Natural killer cell treated with Interleukin-12 subunit alpha and Interleukin-12 subunit beta and Interleukin-15 and Interleukin-18, amount 100 ng/mL, for 72 hours (primary cell): Measurements from ENCODE around the gene ITPKB. TPM values are rescaled to one million over a fixed set of nuclear protein-coding genes. Genes with fewer than 3 reads are reported as not detected.
"Not testable (repeated sequence)": the region's sequence is repeated elsewhere in the genome, so short reads cannot be mapped to it uniquely, and the experiment has no call there.

Experiments
- ATAC-seq, 2 donors: fragments of 150-1000 bp; cut with Tn5 transposase in 1 of 2; sonication (Bioruptor Pico), chemical (Tn5 transposase) in 1 of 2; 2 replicates each; pipeline ENCODE4 v1.10.0; 2021
- DNase-seq: peaks from one replicate; pipeline ENCODE4 v3.0.0; 2022; ENCODE audit warnings: low spot score
- H3K27ac Mint-ChIP-seq, 2 donors: 1 replicate in 1 of 2; 2 replicates in 1 of 2; pipeline ENCODE4 v1.8.0; 2022; ENCODE audit warnings: mixed read lengths in 2 of 2, mild to moderate bottlenecking in 1 of 2, moderate library complexity in 1 of 2
- H3K27me3 Mint-ChIP-seq, 2 donors: 1 replicate in 1 of 2; 2 replicates in 1 of 2; pipeline ENCODE4 v1.8.0; 2022; ENCODE audit warnings: mixed read lengths in 2 of 2
- H3K36me3 Mint-ChIP-seq: one replicate; pipeline ENCODE4 v1.8.0; 2022; ENCODE audit warnings: mixed read lengths
- H3K4me1 Mint-ChIP-seq, 2 donors: 1 replicate in 1 of 2; 2 replicates in 1 of 2; pipeline ENCODE4 v1.8.0; 2022; ENCODE audit warnings: low read depth in 2 of 2, mixed read lengths in 2 of 2, mild to moderate bottlenecking in 1 of 2
- H3K4me3 Mint-ChIP-seq: one replicate; pipeline ENCODE4 v1.8.0; 2022; ENCODE audit warnings: mixed read lengths
- H3K9me3 Mint-ChIP-seq: 2 replicates; pipeline ENCODE4 v1.8.0; 2022; ENCODE audit warnings: mixed read lengths
- total RNA-seq, 2 donors: library from RNA; stranded (reverse); gene quantifications; one replicate each; pipeline ENCODE4 v1.2.3, GENCODE V29; 2022

Gene ITPKB
- total RNA-seq, 2 donors from 2014 or later = 27.2 to 35.2 TPM

DNA sequence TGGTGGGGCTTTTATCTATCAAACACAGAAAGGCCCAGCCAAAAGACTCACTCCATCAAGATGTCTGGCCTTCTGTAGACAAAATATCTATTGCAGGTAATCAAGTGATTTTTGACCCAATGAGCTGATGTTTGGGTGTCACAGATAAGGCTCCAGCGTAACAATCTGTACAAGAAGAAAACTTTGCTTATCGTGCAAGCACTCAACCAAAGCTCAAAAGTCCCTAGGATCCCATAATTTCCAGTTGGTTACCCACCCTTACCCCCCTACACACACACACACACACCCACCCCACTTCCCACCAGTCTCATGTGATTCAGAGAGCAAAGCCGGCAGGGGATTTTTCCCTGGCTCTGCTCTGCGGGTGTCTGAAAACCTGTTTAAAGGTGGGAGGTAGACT lies 5.8 kb downstream of the ITPKB start:
- H3K9me3 Mint-ChIP-seq = no peaks in the 10 kb centered on the region
- peak overlapping the region; percentile 82 for H3K4me3 Mint-ChIP-seq
- DNase-seq (no peak), ATAC-seq (no peak)
- H3K27me3 Mint-ChIP-seq = no peaks in the 10 kb centered on the region
- peak overlapping the region; percentile 51 to 88 for H3K27ac Mint-ChIP-seq
- peaks cover 58 to 64% of the 10 kb centered on the region in 2 donors for H3K4me1 Mint-ChIP-seq
- peaks cover 32% of the 10 kb centered on the region for H3K36me3 Mint-ChIP-seq

DNA sequence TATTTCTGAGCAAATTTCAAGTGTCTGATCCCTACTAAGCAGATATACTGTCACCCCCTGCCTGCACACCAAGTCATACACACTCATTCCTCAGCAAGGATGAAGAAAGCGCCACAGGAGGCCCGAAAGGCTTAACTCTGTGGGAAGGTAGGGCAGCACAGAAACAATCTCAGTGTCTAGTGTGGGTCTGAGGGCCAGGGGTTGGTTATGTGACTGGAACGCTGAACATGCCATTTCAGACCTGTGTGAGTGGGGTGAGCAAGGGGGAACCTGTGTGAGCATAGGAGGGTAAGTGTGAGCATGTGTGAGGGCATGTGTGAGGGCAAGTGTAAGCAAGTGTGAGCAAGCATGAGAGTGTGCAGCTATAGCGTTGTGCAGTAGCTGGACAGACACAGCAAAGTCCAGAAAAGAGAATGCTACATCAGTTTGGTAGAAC lies 6.2 kb downstream of the ITPKB start:
- Mint-ChIP-seq H3K27ac (peak overlapping the region; percentile 51 to 88), H3K27me3 (no peaks in the 10 kb centered on the region), H3K4me3 (peak overlapping the region; percentile 82), H3K9me3 (no peaks in the 10 kb centered on the region), H3K36me3 (peaks cover 32% of the 10 kb centered on the region), H3K4me1 (peaks cover 62 to 69% of the 10 kb centered on the region in 2 donors)
- no peak for DNase-seq
- peak in 1 of 2 donors; percentile 4 for ATAC-seq

- Mint-ChIP-seq H3K9me3 (no peaks in the 10 kb centered on the region), H3K4me1 (peaks cover 75 to 83% of the 10 kb centered on the region in 2 donors), H3K27me3 (no peaks in the 10 kb centered on the region), H3K36me3 (peaks cover 32% of the 10 kb centered on the region), H3K4me3 (peak overlapping the region; percentile 86), H3K27ac (peak overlapping the region; percentile 64 to 88)
- DNase-seq (no peak), ATAC-seq (peak in 1 of 2 donors; percentile 58)
Measured at GRCh38 chr1:226731257-226731893, 7.7 kb downstream of the ITPKB start.

GRCh38 chr1:226730836-226731235 lies 8.2 kb downstream of the ITPKB start:
- Mint-ChIP-seq H3K27ac (peak overlapping the region; percentile 64 to 88), H3K27me3 (no peaks in the 10 kb centered on the region), H3K9me3 (no peaks in the 10 kb centered on the region), H3K36me3 (peaks cover 37% of the 10 kb centered on the region), H3K4me3 (peak overlapping the region; percentile 86), H3K4me1 (peaks cover 77 to 88% of the 10 kb centered on the region in 2 donors)
- ATAC-seq = no peak
- DNase-seq = no peak

- DNase-seq = no peak
- Mint-ChIP-seq H3K4me1 (peaks cover 82 to 88% of the 10 kb centered on the region in 2 donors), H3K27me3 (no peaks in the 10 kb centered on the region), H3K4me3 (peak overlapping the region; percentile 86), H3K27ac (peak overlapping the region; percentile 64 to 88), H3K9me3 (no peaks in the 10 kb centered on the region), H3K36me3 (peaks cover 36% of the 10 kb centered on the region)
- ATAC-seq = peak in 1 of 2 donors; percentile 43
Measured at GRCh38 chr1:226730071-226730470, 9.0 kb downstream of the ITPKB start.

- H3K4me1 Mint-ChIP-seq = peaks cover 79 to 87% of the 10 kb centered on the region in 2 donors
- H3K4me3 Mint-ChIP-seq = no peak overlapping the region
- DNase-seq (no peak), ATAC-seq (no peak)
- peaks cover 25% of the 10 kb centered on the region for H3K36me3 Mint-ChIP-seq
- peak overlapping the region; percentile 83 to 92 for H3K27ac Mint-ChIP-seq
- no peaks in the 10 kb centered on the region for H3K27me3 Mint-ChIP-seq
- no peaks in the 10 kb centered on the region for H3K9me3 Mint-ChIP-seq
Measured at GRCh38 chr1:226728448-226728847, 10.6 kb downstream of the ITPKB start.

DNA sequence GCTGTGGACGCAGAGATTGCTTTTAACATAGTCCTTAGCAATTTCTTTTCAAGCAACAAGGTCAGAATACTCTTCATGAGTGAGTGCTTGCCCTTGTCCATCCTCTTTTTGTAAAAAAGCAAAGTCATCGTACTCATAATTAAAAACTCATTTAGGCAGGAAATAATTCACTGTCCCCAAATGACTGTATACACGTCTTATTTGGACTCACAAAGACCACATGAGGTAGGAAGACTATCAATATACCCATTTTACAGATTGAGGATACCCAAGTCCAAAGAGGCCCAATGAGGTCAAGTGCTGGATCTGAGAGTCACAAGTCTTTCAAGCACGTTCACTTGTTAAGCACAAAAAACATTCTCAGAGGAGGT lies 13.2 kb downstream of the ITPKB start:
- ATAC-seq = peak in 1 of 2 donors; percentile 12
- Mint-ChIP-seq H3K27ac (peak overlapping the region; percentile 83 to 92), H3K4me1 (peaks cover 73 to 79% of the 10 kb centered on the region in 2 donors), H3K36me3 (peaks cover 12% of the 10 kb centered on the region), H3K9me3 (no peaks in the 10 kb centered on the region), H3K4me3 (peak overlapping the region; percentile 71), H3K27me3 (no peaks in the 10 kb centered on the region)
- DNase-seq = no peak

GRCh38 chr1:226723657-226724532 lies 15.2 kb downstream of the ITPKB start:
- DNase-seq = no peak
- H3K4me1 Mint-ChIP-seq = peaks cover 65 to 72% of the 10 kb centered on the region in 2 donors
- peak in 1 of 2 donors; percentile 2 for ATAC-seq
- peak overlapping the region; percentile 83 to 92 for H3K27ac Mint-ChIP-seq
- H3K36me3 Mint-ChIP-seq = peaks cover 5% of the 10 kb centered on the region
- H3K4me3 Mint-ChIP-seq = peak overlapping the region; percentile 71
- H3K27me3 Mint-ChIP-seq = no peaks in the 10 kb centered on the region
- H3K9me3 Mint-ChIP-seq = no peaks in the 10 kb centered on the region

GRCh38 chr1:226722901-226723656 lies 16.0 kb downstream of the ITPKB start:
- Mint-ChIP-seq H3K27me3 (no peaks in the 10 kb centered on the region), H3K4me3 (peak overlapping the region; percentile 72), H3K36me3 (peaks cover 5% of the 10 kb centered on the region), H3K27ac (peak overlapping the region; percentile 83 to 92), H3K4me1 (peaks cover 57 to 64% of the 10 kb centered on the region in 2 donors), H3K9me3 (no peaks in the 10 kb centered on the region)
- no peak for DNase-seq
- peak; percentile 55 to 58 for ATAC-seq

DNA sequence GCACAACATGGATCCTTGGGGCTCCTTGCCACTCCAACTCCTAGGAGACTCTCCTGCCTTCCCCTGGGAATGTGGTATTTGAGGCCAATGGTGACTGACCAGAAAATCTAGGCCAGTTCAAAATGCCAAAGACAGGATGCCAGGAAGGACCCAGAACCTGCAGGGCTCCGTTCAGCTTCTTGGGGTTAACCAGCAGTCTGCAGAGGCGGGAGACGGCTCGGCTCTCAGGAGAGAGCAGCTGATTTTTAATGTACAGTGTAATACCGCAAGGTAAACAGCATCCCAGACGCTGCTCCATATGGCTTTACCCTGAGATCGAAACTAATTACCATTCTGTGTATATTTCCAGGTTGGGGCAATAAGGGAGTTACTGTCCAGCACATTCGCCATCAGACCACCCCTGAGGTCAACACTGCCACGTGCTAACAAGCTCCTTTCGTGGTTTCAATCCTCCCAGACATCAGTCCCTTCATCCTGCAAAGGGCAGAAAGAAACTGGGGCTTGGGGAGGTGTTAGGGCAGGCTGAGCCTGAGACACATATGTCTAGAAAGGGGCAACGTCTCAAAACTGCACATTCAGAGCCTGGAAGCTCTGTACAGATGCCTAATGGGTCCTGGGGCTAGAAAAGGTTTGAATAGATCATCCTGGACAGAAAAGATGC lies 16.7 kb downstream of the ITPKB start:
- Mint-ChIP-seq H3K27me3 (no peaks in the 10 kb centered on the region), H3K4me1 (peaks cover 53 to 60% of the 10 kb centered on the region in 2 donors), H3K36me3 (peaks cover 5% of the 10 kb centered on the region), H3K4me3 (peak overlapping the region; percentile 72), H3K9me3 (no peaks in the 10 kb centered on the region), H3K27ac (peak overlapping the region; percentile 83 to 92)
- ATAC-seq (no peak), DNase-seq (no peak)

DNA sequence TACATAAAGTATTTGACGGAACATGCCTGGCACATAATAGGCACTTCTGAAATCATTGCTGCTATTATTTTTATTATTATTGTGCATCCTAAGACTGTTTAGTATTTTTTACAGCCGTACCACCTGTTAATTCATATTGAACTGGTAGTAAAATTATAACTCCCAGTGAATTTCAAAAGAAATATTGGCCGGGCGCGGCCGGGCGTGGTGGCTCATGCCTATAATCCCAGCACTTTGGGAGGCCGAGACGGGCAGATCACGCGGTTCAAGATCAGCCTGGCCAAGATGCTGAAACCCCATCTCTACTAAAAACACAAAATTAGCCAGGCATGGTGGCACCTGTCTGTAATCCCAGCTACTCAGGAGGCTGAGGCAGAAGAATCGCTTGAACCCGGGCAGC lies 18.5 kb downstream of the ITPKB start:
- Mint-ChIP-seq H3K4me1 (peaks cover 44 to 49% of the 10 kb centered on the region in 2 donors), H3K27ac (peak overlapping the region in 1 of 2 donors; percentile 79)
- not testable (repeated sequence) for DNase-seq, H3K36me3 Mint-ChIP-seq, H3K9me3 Mint-ChIP-seq, H3K27me3 Mint-ChIP-seq, ATAC-seq, H3K4me3 Mint-ChIP-seq

DNA sequence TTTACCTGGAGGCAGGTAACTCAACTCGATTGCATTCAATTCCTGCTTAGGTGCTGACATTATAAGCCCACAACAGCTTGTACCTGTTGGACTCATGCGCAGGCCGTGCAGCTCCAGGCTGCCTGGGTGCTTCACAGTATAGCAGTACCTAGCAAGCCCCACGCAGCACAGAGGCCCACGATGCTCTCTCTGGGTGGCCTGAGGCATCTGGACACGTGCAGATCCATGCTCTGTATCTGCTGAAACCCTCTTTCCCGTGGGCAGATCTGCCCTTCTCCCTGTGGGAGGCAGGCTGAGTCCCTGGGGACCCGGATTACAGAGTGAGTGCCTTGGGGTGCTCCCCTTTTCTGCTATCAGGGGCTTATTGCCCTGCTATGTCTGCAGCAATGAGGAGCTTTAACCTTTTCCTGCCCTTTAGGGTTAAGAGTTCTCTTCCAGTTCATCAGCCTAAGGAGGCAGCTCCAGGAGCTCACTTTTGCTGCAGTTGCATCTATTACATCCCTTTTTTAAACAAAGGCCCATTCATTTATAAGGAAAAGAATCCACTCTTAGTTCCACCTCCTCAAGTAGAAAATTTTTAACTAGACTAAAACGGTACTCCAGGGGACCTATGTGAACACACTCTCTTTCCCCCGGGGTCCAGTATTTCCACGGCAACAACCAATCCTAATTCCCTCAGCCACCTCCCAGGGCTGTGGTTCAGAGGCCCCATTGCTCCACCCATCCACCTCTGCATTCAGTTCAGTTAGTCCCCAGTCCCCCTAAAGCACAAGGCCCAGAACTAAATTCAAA lies 19.3 kb downstream of the ITPKB start:
- Mint-ChIP-seq H3K4me1 (peaks cover 42 to 49% of the 10 kb centered on the region in 2 donors), H3K9me3 (no peaks in the 10 kb centered on the region), H3K27ac (peak overlapping the region; percentile 55 to 79), H3K36me3 (no peaks in the 10 kb centered on the region), H3K4me3 (no peak overlapping the region), H3K27me3 (no peaks in the 10 kb centered on the region)
- DNase-seq = no peak
- ATAC-seq = no peak
